Natural killer cell (primary cell): ENCODE results near the gene BAZ1A. TPM values are rescaled to one million over a fixed set of nuclear protein-coding genes. Genes with fewer than 3 reads are reported as not detected.
A peak's percentile ranks its signal among the peaks of the same experiment; 100 is the strongest.

Experiments
- ATAC-seq, 3 donors: fragments of 150-1000 bp in 2 of 3; fragments of 200-7000 bp in 1 of 3; cut with Tn5 transposase; 1 replicate in 1 of 3; 2 replicates in 2 of 3; pipeline ENCODE4 v1.10.0; 2021; ENCODE audit warnings: mild to moderate bottlenecking in 2 of 3, moderate library complexity in 2 of 3
- DNase-seq, 2 donors: peaks; one replicate each; pipeline versions ENCODE4 v3.0.0 to v3.0.0-alpha.2; 2013 to 2021; ENCODE audit warnings: mixed read lengths in 1 of 2
- H3K27ac ChIP-seq: one replicate; pipeline ENCODE4 v1.5.1; 2013; ENCODE audit warnings: mild to moderate bottlenecking, low read length
- H3K27me3 ChIP-seq: one replicate; pipeline ENCODE4 v1.6.1; 2013; ENCODE audit warnings: low read length; ENCODE audit not compliant: control insufficient read depth, insufficient read depth
- H3K36me3 ChIP-seq: one replicate; pipeline ENCODE4 v1.6.1; 2013; ENCODE audit warnings: low read length; ENCODE audit not compliant: control insufficient read depth, insufficient read depth
- H3K4me1 ChIP-seq: one replicate; pipeline ENCODE4 v1.6.1; 2013; ENCODE audit warnings: low read length; ENCODE audit not compliant: control insufficient read depth, insufficient read depth
- H3K4me3 ChIP-seq: one replicate; pipeline ENCODE4 v1.5.1; 2013; ENCODE audit warnings: low read length
- H3K9me3 ChIP-seq: one replicate; pipeline ENCODE4 v1.6.1; 2013; ENCODE audit warnings: low read length; ENCODE audit not compliant: control insufficient read depth, insufficient read depth
- H3K27ac Mint-ChIP-seq, 2 donors: one replicate each; pipeline ENCODE4 v1.8.0; 2022; ENCODE audit warnings: mild to moderate bottlenecking in 2 of 2, mixed read lengths in 2 of 2, moderate library complexity in 1 of 2
- H3K27me3 Mint-ChIP-seq, 2 donors: one replicate each; pipeline ENCODE4 v1.8.0; 2022; ENCODE audit warnings: low read depth in 2 of 2, mixed read lengths in 2 of 2
- H3K36me3 Mint-ChIP-seq: one replicate; pipeline ENCODE4 v1.8.0; 2022; ENCODE audit warnings: mixed read lengths
- H3K4me1 Mint-ChIP-seq, 2 donors: one replicate each; pipeline ENCODE4 v1.8.0; 2022; ENCODE audit warnings: mixed read lengths in 2 of 2
- H3K4me3 Mint-ChIP-seq: one replicate; pipeline ENCODE4 v1.8.0; 2022; ENCODE audit warnings: mild to moderate bottlenecking, moderate library complexity, mixed read lengths
- H3K9me3 Mint-ChIP-seq, 2 donors: one replicate each; pipeline ENCODE4 v1.8.0; 2022; ENCODE audit warnings: mixed read lengths in 2 of 2
- CTCF ChIP-seq: fragments of 200-600 bp; IDR thresholded peaks from one replicate; pipeline ENCODE4 v1.8.0; 2022; ENCODE audit warnings: antibody characterized with exemption
- whole genome bisulfite sequencing: methylation state at CpG from one replicate; pipeline ENCODE4 v1.1.7; 2013; ENCODE audit warnings: missing lambda C conversion rate; ENCODE audit not compliant: insufficient coverage; 5-methylcytosine and 5-hydroxymethylcytosine counted together
- intact Hi-C: fragments of 100-400 bp; cut with micrococcal nuclease; formaldehyde crosslinking; loops from one replicate; pipeline ENCODE4 v1.14.2; 2022
- total RNA-seq, 4 donors: library from RNA; stranded (reverse); fragments of 120-200 nt in 1 of 4; gene quantifications; one replicate each; pipeline versions ENCODE4 v1.2.3 to v1.2.4, GENCODE V29; 2013 to 2022

BAZ1A gene
- total RNA-seq, 3 donors from 2014 or later (not counting 1 experiment from before 2014, with no cell fraction given) = 54.6 to 89.5 (median 64.6) TPM

- H3K36me3 Mint-ChIP-seq = no peaks in the 10 kb centered on the region
- no peak for DNase-seq
- H3K9me3 ChIP-seq = no peaks in the 10 kb centered on the region
- 84% methylated on average over 6 of the region's 6 CpGs for WGBS
- TF ChIP-seq CTCF = no peak
- peak overlapping the region; percentile 81 to 90 for H3K27ac Mint-ChIP-seq
- intact Hi-C loops = no loop called here
- no peak overlapping the region for H3K4me3 ChIP-seq
- peaks cover 9% of the 10 kb centered on the region for H3K36me3 ChIP-seq
- H3K9me3 Mint-ChIP-seq = no peaks in the 10 kb centered on the region
- peaks cover 10% of the 10 kb centered on the region for H3K4me1 ChIP-seq
- H3K27ac ChIP-seq = peak overlapping the region; percentile 85
- peaks cover 0 to 2% of the 10 kb centered on the region in 2 donors for H3K27me3 Mint-ChIP-seq
- H3K4me3 Mint-ChIP-seq = peak overlapping the region; percentile 94
- H3K4me1 Mint-ChIP-seq = peaks cover 10 to 19% of the 10 kb centered on the region in 2 donors
- no peak for ATAC-seq
- no peaks in the 10 kb centered on the region for H3K27me3 ChIP-seq
Measured at GRCh38 chr14:34713122-34713680, 162.0 kb downstream of the BAZ1A start.

- Histone ChIP-seq H3K9me3 (no peaks in the 10 kb centered on the region), H3K36me3 (peaks cover 9% of the 10 kb centered on the region), H3K27me3 (no peaks in the 10 kb centered on the region), H3K4me3 (no peak overlapping the region), H3K27ac (no peak overlapping the region), H3K4me1 (peaks cover 10% of the 10 kb centered on the region)
- peaks cover 10 to 19% of the 10 kb centered on the region in 2 donors for H3K4me1 Mint-ChIP-seq
- H3K27me3 Mint-ChIP-seq = no peaks in the 10 kb centered on the region
- TF ChIP-seq CTCF = no peak
- H3K36me3 Mint-ChIP-seq = no peaks in the 10 kb centered on the region
- intact Hi-C loops = no loop called here
- peak overlapping the region; percentile 40 for H3K4me3 Mint-ChIP-seq
- no peaks in the 10 kb centered on the region for H3K9me3 Mint-ChIP-seq
- 97% methylated on average over 4 of the region's 4 CpGs for WGBS
- ATAC-seq (no peak), DNase-seq (no peak)
- H3K27ac Mint-ChIP-seq = peak overlapping the region in 1 of 2 donors; percentile 26
Measured at GRCh38 chr14:34711796-34712712, 163.1 kb downstream of the BAZ1A start.

GRCh38 chr14:34711169-34711568 lies 164.0 kb downstream of the BAZ1A start:
- no peak overlapping the region for H3K27ac ChIP-seq
- ATAC-seq = no peak
- H3K36me3 ChIP-seq = peaks cover 9% of the 10 kb centered on the region
- H3K4me1 ChIP-seq = peaks cover 10% of the 10 kb centered on the region
- intact Hi-C loops = no loop called here
- H3K9me3 Mint-ChIP-seq = no peaks in the 10 kb centered on the region
- H3K27me3 ChIP-seq = no peaks in the 10 kb centered on the region
- DNase-seq = no peak
- no peaks in the 10 kb centered on the region for H3K27me3 Mint-ChIP-seq
- H3K36me3 Mint-ChIP-seq = no peaks in the 10 kb centered on the region
- peak overlapping the region in 1 of 2 donors; percentile 26 for H3K27ac Mint-ChIP-seq
- 85% methylated on average over 2 of the region's 3 CpGs for WGBS
- H3K4me3 Mint-ChIP-seq = no peak overlapping the region
- TF ChIP-seq CTCF = no peak
- H3K4me3 ChIP-seq = no peak overlapping the region
- no peaks in the 10 kb centered on the region for H3K9me3 ChIP-seq
- H3K4me1 Mint-ChIP-seq = peaks cover 10 to 19% of the 10 kb centered on the region in 2 donors
